NOMO-1 (cell line): ENCODE measurements around the gene RSBN1L.
"Not testable (repeated sequence)": the region's sequence is repeated elsewhere in the genome, so short reads cannot be mapped to it uniquely, and the experiment has no call there.

Experiments
- DNase-seq, 2 experiments: peaks; one replicate each; lab custom pipeline; 2025; ENCODE audit not compliant: unreplicated experiment in 2 of 2; lab: John Stamatoyannopoulos, UW

RSBN1L gene

GRCh38 chr7:77765481-77765880 is 69.2 kb downstream of the RSBN1L start:
- no peak for DNase-seq

- DNase-seq, result no peak
These were observed 69.9 kb downstream of the RSBN1L start for GRCh38 chr7:77765906-77766800.

- DNase-seq, result no peak
These were observed 70.7 kb downstream of the RSBN1L start for GRCh38 chr7:77766801-77767605.

GRCh38 chr7:77770316-77770715 is 74.1 kb downstream of the RSBN1L start:
- no peak for DNase-seq

GRCh38 chr7:77771901-77772300 is 75.6 kb downstream of the RSBN1L start:
- no peak for DNase-seq

GRCh38 chr7:77778535-77778934 is 82.3 kb downstream of the RSBN1L start:
- no peak for DNase-seq

- DNase-seq, result no peak
These were observed 86.1 kb downstream of the RSBN1L start for GRCh38 chr7:77782383-77782782.

- DNase-seq, result no peak
These were observed 86.9 kb downstream of the RSBN1L start for GRCh38 chr7:77783111-77783510.

GRCh38 chr7:77783545-77783944 is 87.3 kb downstream of the RSBN1L start:
- no peak for DNase-seq

GRCh38 chr7:77784426-77784825 is 88.2 kb downstream of the RSBN1L start:
- DNase-seq, result not testable (repeated sequence)

GRCh38 chr7:77786018-77786417 is 89.8 kb downstream of the RSBN1L start:
- DNase-seq, result no peak

GRCh38 chr7:77786741-77787140 is 90.5 kb downstream of the RSBN1L start:
- DNase-seq, result no peak

GRCh38 chr7:77788327-77788902 is 92.2 kb downstream of the RSBN1L start:
- no peak for DNase-seq

- no peak for DNase-seq
These were observed 95.1 kb downstream of the RSBN1L start for GRCh38 chr7:77791336-77791735.

GRCh38 chr7:77791956-77792355 is 95.7 kb downstream of the RSBN1L start:
- no peak for DNase-seq

GRCh38 chr7:77794000-77794399 is 97.7 kb downstream of the RSBN1L start:
- no peak for DNase-seq

GRCh38 chr7:77796109-77796508 is 99.8 kb downstream of the RSBN1L start:
- DNase-seq, result no peak

GRCh38 chr7:77796960-77797359 is 100.7 kb downstream of the RSBN1L start:
- no peak for DNase-seq

GRCh38 chr7:77797734-77798393 is 101.6 kb downstream of the RSBN1L start:
- peak in 1 of 2 experiments; percentile 67 for DNase-seq

GRCh38 chr7:77798394-77799077 is 102.3 kb downstream of the RSBN1L start, which contains the start of the genes PHTF2 and TMEM60:
PHTF2 (plus strand) TSS chr7:77798773.
TMEM60 (minus strand) TSS chr7:77798434; CDS start chr7:77794373, 4,061 bp downstream.
- DNase-seq, result peak; percentile 100
